GM13976 (cell line): ENCODE measurements around the gene CRIP1.

Experiments used
- DNase-seq: peaks from one replicate; pipeline ENCODE4 v3.0.0; 2012; ENCODE audit warnings: low spot score
- in situ Hi-C: fragments of 300-500 bp; cut with MboI; formaldehyde crosslinking; loops from one replicate; pipeline ENCODE4 v1.12.0; 2022; ENCODE audit warnings: low sequenced_read_pairs, mixed read lengths, inconsistent platforms; ENCODE audit not compliant: unreplicated experiment
- TF ChIP-seq, protein P1 (sequence below): IDR thresholded peaks from 2 replicates; pipeline ENCODE4 v1.5.1; 2012; ENCODE audit warnings: borderline replicate concordance, mild to moderate bottlenecking; ENCODE audit not compliant: insufficient read depth; ENCODE audit errors: extremely low read depth, missing control alignments, control extremely low read depth

The CRIP1 gene

DNA sequence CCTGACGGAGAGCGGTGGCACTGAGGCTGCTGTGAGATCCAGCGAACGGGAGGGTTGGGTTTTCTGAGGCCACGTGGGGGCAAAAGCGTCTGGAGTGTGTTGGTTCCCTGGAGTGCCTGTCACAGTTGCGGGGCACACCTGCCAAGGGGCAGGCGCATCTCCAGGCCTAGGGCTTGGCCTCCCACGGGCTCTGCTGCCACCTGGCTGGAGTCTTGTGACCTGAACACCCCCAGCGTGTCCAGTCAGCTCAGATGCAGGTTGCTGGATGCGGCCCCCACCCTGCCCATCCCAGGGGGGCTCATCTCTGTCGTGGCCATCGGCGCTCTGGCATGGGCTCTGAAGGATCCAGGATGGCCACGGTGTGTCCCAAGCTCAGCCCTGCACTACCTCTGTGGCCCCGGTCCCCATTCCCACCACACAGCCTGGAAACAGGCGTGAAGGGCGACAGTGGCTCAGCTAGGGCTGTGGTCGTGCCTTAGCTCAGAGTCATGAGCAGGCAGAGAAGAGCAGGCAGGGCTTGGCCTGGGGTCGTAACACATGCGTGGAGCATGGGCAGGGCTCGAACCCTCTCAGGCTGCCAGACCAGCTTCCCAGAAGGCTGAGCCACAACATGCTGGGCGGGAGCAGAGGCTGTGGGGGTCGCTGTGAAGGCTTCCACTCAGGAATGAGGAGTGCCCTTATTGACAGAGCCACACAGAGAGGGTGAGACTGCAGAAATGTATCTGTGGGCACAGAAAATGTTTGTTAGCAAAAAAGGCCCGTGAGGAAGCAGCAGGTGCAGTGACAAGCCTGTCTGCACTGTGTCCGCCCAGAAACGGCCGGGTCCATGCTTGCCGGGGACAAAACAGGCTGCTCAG, 35.6 kb upstream of the CRIP1 start:
- no peak for DNase-seq
- TF ChIP-seq, protein P1, sequence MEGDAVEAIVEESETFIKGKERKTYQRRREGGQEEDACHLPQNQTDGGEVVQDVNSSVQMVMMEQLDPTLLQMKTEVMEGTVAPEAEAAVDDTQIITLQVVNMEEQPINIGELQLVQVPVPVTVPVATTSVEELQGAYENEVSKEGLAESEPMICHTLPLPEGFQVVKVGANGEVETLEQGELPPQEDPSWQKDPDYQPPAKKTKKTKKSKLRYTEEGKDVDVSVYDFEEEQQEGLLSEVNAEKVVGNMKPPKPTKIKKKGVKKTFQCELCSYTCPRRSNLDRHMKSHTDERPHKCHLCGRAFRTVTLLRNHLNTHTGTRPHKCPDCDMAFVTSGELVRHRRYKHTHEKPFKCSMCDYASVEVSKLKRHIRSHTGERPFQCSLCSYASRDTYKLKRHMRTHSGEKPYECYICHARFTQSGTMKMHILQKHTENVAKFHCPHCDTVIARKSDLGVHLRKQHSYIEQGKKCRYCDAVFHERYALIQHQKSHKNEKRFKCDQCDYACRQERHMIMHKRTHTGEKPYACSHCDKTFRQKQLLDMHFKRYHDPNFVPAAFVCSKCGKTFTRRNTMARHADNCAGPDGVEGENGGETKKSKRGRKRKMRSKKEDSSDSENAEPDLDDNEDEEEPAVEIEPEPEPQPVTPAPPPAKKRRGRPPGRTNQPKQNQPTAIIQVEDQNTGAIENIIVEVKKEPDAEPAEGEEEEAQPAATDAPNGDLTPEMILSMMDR = no peak
- in situ Hi-C loops = no loop called here

GRCh38 chr14:105452963-105453362, 33.7 kb upstream of the CRIP1 start:
- in situ Hi-C loops = no loop called here
- TF ChIP-seq, protein P1 = no peak
- DNase-seq = no peak

DNA sequence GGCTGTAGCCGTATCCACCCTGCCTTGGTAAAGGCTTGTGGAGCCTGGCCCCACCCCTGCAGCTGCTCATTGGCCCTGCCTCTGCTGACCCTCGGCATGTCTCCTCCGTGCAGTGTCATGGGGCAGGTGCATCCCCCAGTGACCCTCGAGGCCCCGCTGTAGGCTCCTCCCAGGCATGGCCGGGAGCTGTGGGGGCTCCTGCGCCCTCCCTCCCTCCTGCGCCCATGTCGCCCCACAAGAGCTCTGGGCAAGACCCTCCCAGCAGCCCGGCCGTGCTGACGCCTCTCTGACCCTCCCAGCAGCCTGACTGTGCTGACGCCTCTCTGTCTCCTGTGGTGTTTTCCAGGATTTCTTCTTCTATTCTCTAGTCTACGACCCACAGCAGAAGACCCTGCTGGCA, 32.8 kb upstream of the CRIP1 start:
- TF ChIP-seq, protein P1 = no peak

DNA sequence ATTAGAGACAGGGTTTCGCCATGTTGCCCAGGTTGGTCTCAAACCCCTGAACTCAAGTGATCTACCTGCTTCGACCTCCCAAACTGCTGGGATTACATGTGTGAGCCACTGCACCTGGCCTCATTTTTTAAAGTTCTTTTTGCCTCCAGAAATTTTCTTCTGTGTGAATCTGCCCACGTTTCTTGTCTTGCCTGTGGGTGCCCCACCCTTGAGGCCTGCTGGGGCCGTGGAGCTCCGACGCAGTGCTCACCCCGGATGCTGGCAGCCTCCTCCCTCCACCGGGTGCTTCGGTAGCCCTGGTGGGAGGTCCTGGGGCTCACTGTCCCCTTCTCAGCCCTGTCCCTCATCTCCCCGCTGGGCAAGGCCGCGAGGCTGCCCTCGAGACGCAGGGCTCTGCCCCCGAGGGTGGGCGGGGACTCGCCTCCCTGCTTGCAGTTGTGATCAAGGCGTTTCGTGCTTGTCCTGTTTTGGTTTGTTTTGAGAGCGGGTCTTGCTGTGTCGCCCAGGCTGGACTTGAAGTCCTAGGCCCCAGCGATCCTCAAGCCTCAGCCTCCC, 31.5 kb upstream of the CRIP1 start:
- TF ChIP-seq, protein P1 = no peak
- DNase-seq = no peak
- in situ Hi-C loops = no loop called here

More for the DNA sequence above, 32.8 kb upstream of the CRIP1 start:
- DNase-seq = no peak
- in situ Hi-C loops = no loop called here

DNA sequence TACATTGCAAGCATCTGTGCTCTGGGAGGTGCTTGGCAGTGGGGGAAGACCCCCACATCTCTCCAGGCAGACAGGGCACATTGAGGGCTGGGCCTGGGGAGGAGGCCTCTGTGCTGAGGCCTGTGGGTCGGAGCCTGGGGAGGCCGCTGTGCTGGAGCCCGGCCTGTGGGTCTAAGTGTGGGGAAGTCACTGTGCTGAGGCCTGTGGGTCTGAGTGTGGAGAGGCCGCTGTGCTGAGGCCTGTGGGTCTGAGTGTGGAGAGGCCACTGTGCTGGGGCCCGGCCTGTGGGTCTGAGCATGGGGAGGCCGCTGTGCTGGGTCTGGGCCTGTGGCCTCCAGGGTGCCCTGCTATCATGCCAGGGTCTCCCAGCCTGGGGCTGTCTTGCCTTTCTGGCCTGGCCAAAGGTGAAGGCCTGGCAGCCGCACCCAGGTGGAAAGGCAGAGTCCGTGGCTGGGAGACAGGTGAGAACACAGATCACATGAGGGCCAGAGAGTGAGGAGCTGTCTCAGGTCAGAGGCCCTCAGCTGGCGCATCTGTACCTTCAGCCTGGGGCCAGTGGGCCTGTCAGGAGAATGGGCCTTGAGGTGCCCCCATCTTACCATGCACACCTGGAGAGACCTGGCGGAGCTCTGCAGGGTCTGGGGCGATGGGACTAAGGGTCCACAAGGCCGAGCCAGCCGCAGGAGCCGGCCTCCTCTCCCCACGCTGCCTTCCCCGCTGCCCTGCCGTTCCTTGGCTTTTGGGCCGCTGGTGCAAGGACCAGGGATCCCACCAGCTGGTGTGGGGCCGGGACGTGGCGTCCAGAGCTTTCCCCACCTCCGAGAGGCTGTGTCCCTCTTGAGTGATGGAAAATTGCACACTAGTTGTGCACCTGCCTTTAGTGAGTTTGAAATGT, 30.7 kb upstream of the CRIP1 start:
- TF ChIP-seq, protein P1 = no peak
- in situ Hi-C loops = no loop called here
- no peak for DNase-seq
